Skin of body (tissue), 2 donors: ENCODE measurements around the gene SCN7A. TPM values are rescaled to one million over a fixed set of nuclear protein-coding genes. Genes with fewer than 3 reads are reported as not detected.
"Not testable (repeated sequence)": the region's sequence is repeated elsewhere in the genome, so short reads cannot be mapped to it uniquely, and the experiment has no call there.

ENCODE experiments used
- DNase-seq: peaks from one replicate; lab custom pipeline; 2025; lab: John Stamatoyannopoulos, UW
- total RNA-seq: library from RNA; depleted of rRNA; stranded (reverse); fragments of >200 nt; gene quantifications from one replicate; pipeline ENCODE4 v1.2.3, GENCODE V29; 2014

Gene SCN7A
- total RNA-seq, 1 donor from 2014 or later, result 18.2 TPM

DNA sequence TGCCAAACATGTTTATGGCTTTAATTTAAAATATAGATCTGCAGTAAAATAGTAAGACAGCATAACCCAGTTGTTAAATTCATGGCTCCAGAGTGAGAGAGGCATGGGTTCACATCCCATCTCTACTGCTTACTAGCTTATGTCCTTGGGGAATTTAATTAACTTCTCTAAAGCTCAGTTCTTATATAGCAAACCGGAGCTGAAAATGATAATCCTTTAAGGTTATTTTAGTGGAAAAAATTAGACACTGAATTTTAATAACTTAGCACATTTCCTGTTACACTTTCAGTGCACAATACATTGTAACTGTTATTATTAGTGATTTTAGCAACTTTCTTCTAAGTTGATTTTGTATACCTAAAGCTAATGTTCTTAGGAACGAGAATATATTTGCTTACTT, 133.1 kb downstream of the SCN7A start:
- no peak for DNase-seq

DNA sequence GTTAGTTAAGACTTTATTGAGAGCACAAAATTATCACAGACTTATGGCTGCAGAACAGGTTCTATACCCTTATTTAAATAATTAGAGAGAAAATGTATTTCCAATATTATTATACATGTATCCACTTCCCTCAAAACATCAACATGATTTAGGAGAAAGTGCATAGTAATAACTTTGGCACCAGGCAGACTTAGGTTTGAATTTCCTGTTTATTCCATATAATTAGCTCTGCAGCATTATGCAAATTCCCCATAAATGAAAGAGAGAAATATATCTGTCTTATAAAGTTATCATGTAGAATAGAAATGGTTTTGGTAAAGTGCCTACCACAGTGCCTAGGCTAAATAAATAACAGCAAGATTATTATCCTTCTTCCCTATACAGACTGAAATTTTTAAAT, 133.6 kb downstream of the SCN7A start:
- DNase-seq, result no peak

DNA sequence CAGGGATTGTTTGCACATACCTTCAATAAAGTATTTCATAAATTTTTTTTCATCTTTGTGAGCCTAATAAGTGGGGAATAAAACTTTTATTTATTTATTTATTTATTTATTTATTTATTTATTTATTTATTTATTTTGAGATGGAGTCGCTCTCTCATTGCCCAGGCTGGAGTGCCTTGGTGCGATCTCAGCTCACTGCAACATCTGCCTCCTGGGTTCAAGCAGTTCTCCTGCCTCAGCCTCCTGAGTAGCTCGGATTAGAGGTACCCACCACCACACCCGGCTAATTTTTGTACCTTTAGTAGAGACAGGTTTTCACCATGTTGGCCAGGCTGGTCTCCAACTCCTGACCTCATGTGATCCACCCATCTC, 136.1 kb downstream of the SCN7A start:
- not testable (repeated sequence) for DNase-seq

DNA sequence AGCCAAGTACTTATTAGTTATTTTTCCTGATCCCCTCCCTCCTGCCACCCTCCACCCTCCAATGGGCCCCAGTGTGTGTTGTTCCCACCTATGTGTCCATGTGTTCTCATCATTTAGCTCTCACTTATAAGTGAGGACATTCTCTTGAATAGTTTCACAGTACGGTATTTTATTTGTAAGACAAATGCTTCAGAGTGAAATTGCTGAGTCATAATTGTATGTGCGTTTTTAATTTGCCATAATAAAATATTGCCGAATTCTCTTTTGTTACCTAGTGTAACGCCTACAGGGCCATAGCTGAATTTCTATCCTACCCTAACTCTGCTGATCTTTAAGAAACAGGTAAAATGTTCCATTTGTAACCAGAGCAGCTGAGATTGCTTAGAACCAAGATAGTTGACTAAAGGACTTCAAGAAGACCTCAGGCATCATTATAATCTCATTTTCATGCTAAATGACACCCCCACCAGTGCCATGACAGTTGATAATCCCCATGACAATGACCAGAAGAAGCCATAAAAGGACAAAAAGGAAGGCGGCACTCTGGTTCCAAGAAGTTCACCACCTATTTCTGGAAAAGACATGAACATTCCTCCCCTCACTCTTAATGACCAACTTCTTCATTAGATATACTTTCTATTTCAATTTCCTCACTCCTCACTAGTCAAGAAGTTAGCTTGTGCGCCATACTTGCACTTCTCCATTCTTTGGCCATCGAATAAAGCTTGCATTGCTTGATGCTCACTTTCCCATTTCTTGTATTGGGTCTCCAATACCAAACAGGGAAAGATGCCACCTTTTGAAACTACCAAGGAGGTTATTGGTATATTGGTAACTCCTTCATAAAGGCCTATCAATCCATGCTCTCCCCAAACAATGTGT, 136.7 kb downstream of the SCN7A start:
- DNase-seq, result no peak

Other genes with a start within 250 kb of the SCN7A start
- gene SCN9A, start 118.3 kb downstream of the SCN7A start, total RNA-seq, result 13.3 TPM